DOHH2 (cell line): ENCODE results near the gene CSMD2.

ENCODE experiments used
- H3F3A ChIP-seq: fragments of 200-600 bp; sonication (generic), shearing (Covaris generic); 2 replicates; pipeline ENCODE4 v1.6.0; 2016; ENCODE audit warnings: antibody characterized with exemption, mild to moderate bottlenecking; ENCODE audit not compliant: control insufficient read depth, insufficient read depth
- H3K27ac ChIP-seq: fragments of 200-600 bp; sonication (generic); 2 replicates; pipeline ENCODE4 v1.5.1; 2014; ENCODE audit warnings: low read depth, mild to moderate bottlenecking, low read length, moderate library complexity
- H3K27me3 ChIP-seq: fragments of 200-600 bp; sonication (generic); 2 replicates; pipeline ENCODE4 v1.6.1; 2014; ENCODE audit warnings: mild to moderate bottlenecking, low read length, mixed read lengths; ENCODE audit not compliant: control insufficient read depth
- H3K36me3 ChIP-seq: fragments of 200-600 bp; sonication (generic); 2 replicates; pipeline ENCODE4 v1.6.1; 2014; ENCODE audit warnings: mild to moderate bottlenecking, low read length, moderate library complexity, mixed read lengths; ENCODE audit not compliant: control insufficient read depth
- H3K4me1 ChIP-seq: fragments of 200-600 bp; sonication (generic); 2 replicates; pipeline ENCODE4 v1.6.1; 2014; ENCODE audit warnings: mild to moderate bottlenecking, low read length, mixed read lengths; ENCODE audit not compliant: control insufficient read depth
- H3K4me2 ChIP-seq: fragments of 200-600 bp; sonication (generic); 2 replicates; pipeline ENCODE4 v1.6.0; 2014; ENCODE audit warnings: mild to moderate bottlenecking, low read length, moderate library complexity
- H3K4me3 ChIP-seq: fragments of 200-600 bp; sonication (generic); 2 replicates; pipeline ENCODE4 v1.5.1; 2014; ENCODE audit warnings: mild to moderate bottlenecking, low read length, mixed read lengths
- H3K79me2 ChIP-seq: fragments of 200-600 bp; sonication (generic); 2 replicates; pipeline ENCODE4 v1.6.1; 2014; ENCODE audit warnings: mild to moderate bottlenecking, low read length, mixed read lengths; ENCODE audit not compliant: control insufficient read depth
- H3K9me2 ChIP-seq: fragments of 200-600 bp; sonication (generic); replicated peaks from 2 replicates; pipeline ENCODE4 v1.6.1; 2014; ENCODE audit warnings: mild to moderate bottlenecking, low read length, mixed read lengths; ENCODE audit not compliant: control insufficient read depth
- H3K9me3 ChIP-seq: fragments of 200-600 bp; sonication (generic); 2 replicates; pipeline ENCODE4 v1.6.1; 2014; ENCODE audit warnings: antibody characterized with exemption, low read length, mixed read lengths; ENCODE audit not compliant: control insufficient read depth, insufficient read depth
- H4K20me1 ChIP-seq: fragments of 200-600 bp; sonication (generic); 2 replicates; pipeline ENCODE4 v1.6.0; 2014; ENCODE audit warnings: low read depth, mild to moderate bottlenecking, antibody characterized with exemption, low read length, moderate library complexity; ENCODE audit not compliant: control insufficient read depth, insufficient read depth
- EZH2phosphoT487 ChIP-seq: fragments of 200-600 bp; sonication (generic); IDR thresholded peaks from 2 replicates; pipeline ENCODE4 v1.6.1; 2017; ENCODE audit warnings: borderline replicate concordance, mild to moderate bottlenecking, antibody characterized with exemption, low read length, moderate library complexity, mixed read lengths
- TF ChIP-seq, protein P1 (sequence below): fragments of 200-600 bp; sonication (generic); IDR thresholded peaks from one replicate; pipeline ENCODE4 v1.5.1; 2014; ENCODE audit warnings: antibody characterized with exemption, mild to moderate bottlenecking, low read depth, low read length; ENCODE audit not compliant: poor library complexity, severe bottlenecking

CSMD2 gene

DNA sequence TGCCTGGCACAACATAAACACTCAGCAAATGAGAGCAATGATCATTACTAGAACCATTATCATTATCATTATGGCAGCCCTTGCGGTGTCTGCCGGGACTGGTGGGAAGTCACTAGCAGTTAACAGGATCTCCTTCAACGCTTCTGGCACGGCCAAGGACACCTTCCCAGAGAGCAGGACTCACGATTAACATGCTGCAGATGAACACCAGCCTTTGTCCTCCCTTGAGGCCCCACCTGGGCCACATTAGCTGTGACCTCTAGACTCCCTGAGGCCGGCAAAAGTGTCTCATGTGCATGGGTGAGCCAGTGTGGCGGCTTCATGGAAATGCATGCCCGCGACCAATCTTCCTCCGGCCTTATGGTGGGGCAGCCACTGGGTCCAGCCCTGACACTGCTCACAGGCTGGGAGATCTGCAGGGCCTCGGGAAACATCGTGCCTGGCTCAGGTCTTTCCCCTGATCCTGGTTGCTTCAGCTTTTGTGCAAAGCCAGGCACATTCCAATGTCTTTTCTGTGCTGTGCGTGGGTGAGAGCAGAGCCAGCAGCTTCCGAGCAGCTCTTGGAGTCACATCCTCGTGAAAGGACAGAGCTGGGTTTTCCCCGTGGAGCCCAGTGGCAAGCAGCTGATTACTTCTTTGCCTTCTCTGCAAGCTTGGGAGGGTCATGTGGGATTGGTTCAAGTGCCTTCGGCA, 193.9 kb downstream of the CSMD2 start:
- Histone ChIP-seq H3K9me2 (no peaks in the 10 kb centered on the region), H3K79me2 (no peaks in the 10 kb centered on the region), H3K27ac (no peak overlapping the region), H3K9me3 (no peaks in the 10 kb centered on the region), H3F3A (no peaks in the 10 kb centered on the region), H3K36me3 (no peaks in the 10 kb centered on the region), H3K4me2 (no peak overlapping the region), H3K4me3 (no peak overlapping the region), H3K27me3 (no peaks in the 10 kb centered on the region), H4K20me1 (no peaks in the 10 kb centered on the region), H3K4me1 (no peaks in the 10 kb centered on the region)
- TF ChIP-seq EZH2phosphoT487, result no peak
- TF ChIP-seq, protein P1, sequence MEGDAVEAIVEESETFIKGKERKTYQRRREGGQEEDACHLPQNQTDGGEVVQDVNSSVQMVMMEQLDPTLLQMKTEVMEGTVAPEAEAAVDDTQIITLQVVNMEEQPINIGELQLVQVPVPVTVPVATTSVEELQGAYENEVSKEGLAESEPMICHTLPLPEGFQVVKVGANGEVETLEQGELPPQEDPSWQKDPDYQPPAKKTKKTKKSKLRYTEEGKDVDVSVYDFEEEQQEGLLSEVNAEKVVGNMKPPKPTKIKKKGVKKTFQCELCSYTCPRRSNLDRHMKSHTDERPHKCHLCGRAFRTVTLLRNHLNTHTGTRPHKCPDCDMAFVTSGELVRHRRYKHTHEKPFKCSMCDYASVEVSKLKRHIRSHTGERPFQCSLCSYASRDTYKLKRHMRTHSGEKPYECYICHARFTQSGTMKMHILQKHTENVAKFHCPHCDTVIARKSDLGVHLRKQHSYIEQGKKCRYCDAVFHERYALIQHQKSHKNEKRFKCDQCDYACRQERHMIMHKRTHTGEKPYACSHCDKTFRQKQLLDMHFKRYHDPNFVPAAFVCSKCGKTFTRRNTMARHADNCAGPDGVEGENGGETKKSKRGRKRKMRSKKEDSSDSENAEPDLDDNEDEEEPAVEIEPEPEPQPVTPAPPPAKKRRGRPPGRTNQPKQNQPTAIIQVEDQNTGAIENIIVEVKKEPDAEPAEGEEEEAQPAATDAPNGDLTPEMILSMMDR, result no peak

DNA sequence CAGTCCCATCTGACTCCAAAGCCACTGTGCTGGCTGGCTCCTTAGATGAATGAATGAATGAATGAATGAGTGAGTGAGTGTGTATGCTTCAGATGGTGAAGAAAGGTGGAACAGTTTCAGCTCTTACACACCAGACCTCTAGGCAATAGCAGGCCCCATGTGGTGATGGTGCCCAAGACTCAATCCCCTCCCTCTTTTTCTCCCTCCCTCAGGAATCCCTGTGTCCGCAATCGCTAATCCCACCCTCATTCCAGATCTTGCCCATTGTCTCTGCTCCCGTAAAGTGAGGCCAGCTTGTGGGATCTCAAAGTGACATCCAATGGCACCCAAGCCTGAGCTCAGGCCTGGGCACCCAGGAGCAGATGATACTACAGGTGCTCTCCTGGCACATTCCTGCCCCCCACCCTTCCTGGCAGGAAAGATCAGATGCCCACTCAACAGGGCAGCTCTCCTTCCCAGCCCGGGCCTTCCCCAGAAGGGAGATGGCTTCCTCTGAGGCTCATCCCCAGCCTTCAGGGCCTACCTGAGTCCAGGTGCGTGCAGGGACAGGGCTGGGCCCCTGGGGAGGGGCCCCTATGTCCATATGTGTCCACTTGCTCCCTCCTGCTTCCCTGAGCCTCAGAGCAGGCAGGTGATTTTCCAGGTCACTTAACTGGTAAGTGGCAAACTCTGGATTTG, 194.7 kb downstream of the CSMD2 start:
- no peaks in the 10 kb centered on the region for H3K9me2 ChIP-seq
- TF ChIP-seq EZH2phosphoT487, result no peak
- TF ChIP-seq, protein P1, result no peak
- no peaks in the 10 kb centered on the region for H4K20me1 ChIP-seq
- H3K79me2 ChIP-seq, result no peaks in the 10 kb centered on the region
- H3K4me1 ChIP-seq, result no peaks in the 10 kb centered on the region
- H3K9me3 ChIP-seq, result no peaks in the 10 kb centered on the region
- no peak overlapping the region for H3K27ac ChIP-seq
- no peaks in the 10 kb centered on the region for H3K36me3 ChIP-seq
- no peak overlapping the region for H3K4me3 ChIP-seq
- no peaks in the 10 kb centered on the region for H3F3A ChIP-seq
- no peak overlapping the region for H3K4me2 ChIP-seq
- H3K27me3 ChIP-seq, result no peaks in the 10 kb centered on the region

- TF ChIP-seq, protein P1, result no peak
- no peaks in the 10 kb centered on the region for H3K9me2 ChIP-seq
- no peak overlapping the region for H3K4me2 ChIP-seq
- no peaks in the 10 kb centered on the region for H3K27me3 ChIP-seq
- no peak overlapping the region for H3K4me3 ChIP-seq
- no peaks in the 10 kb centered on the region for H3F3A ChIP-seq
- no peak overlapping the region for H3K27ac ChIP-seq
- no peaks in the 10 kb centered on the region for H3K9me3 ChIP-seq
- no peaks in the 10 kb centered on the region for H3K79me2 ChIP-seq
- no peaks in the 10 kb centered on the region for H3K4me1 ChIP-seq
- no peaks in the 10 kb centered on the region for H4K20me1 ChIP-seq
- H3K36me3 ChIP-seq, result no peaks in the 10 kb centered on the region
Observed at GRCh38 chr1:33966346-33967141, 198.5 kb downstream of the CSMD2 start.
